Measurements from ENCODE around the gene PARPBP.

DNA sequence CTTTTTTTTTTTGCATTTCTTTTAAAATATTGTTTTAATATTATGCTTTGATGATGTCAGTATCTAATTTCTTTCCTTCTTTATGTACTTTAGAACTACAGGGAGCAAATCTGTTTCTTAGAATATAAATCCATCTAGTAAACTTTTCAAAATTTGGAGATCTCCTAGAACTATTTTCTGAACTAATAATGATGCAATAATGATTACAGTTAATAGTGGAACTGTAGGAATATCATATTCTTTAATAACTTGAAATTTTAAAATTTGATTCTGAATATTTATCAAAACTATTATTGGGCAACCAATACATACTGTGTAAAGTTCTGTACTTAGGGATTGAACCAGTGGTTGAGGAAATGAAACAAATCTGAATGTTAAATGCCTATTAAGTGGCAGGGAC, 100.8 kb downstream of the PARPBP start:
- TF ChIP-seq CTCF (IDR thresholded peaks at IDR 0.05 in 4 of 5, conservative IDR thresholded peaks at IDR 0.05 in 1 of 5) (no peak), POLR2A (IDR thresholded peaks at IDR 0.05) (no peak)

Data from gastrocnemius medialis (tissue), 4 donors.